SK-N-MC (cell line): ENCODE data around the gene PTGES3L.
A peak's percentile ranks its signal among the peaks of the same experiment; 100 is the strongest.

Experiments
- DNase-seq: peaks from one replicate; pipeline ENCODE4 v3.0.0-alpha.2; 2011; ENCODE audit warnings: low read depth, low spot score
- H3K27ac ChIP-seq: fragments of 200-600 bp; sonication (generic); 2 replicates; pipeline ENCODE4 v1.5.1; 2016; ENCODE audit warnings: mixed run types
- H3K36me3 ChIP-seq: fragments of 200-600 bp; sonication (generic); 2 replicates; pipeline ENCODE4 v1.6.1; 2017; ENCODE audit warnings: antibody characterized with exemption, low read length, mixed read lengths; ENCODE audit not compliant: insufficient read depth
- H3K4me3 ChIP-seq: fragments of 200-600 bp; sonication (generic); 2 replicates; pipeline ENCODE4 v1.5.1; 2016
- H3K9ac ChIP-seq: fragments of 200-600 bp; sonication (generic); 2 replicates; pipeline ENCODE4 v1.8.0; 2017; ENCODE audit warnings: mixed run types, mixed read lengths; ENCODE audit not compliant: insufficient read length
- H3K9me3 ChIP-seq: fragments of 200-600 bp; sonication (generic); 2 replicates; pipeline ENCODE4 v1.6.1; 2017; ENCODE audit warnings: low read depth, mild to moderate bottlenecking, antibody characterized with exemption, low read length, moderate library complexity, mixed read lengths
- EZH2 ChIP-seq: fragments of 200-600 bp; sonication (generic); IDR thresholded peaks from one replicate; pipeline ENCODE4 v1.6.1; 2017; ENCODE audit warnings: antibody characterized with exemption
- FOXP2 ChIP-seq: optimal IDR thresholded peaks from 2 replicates; pipeline ENCODE3; 2011; ENCODE audit warnings: mild to moderate bottlenecking, moderate library complexity; ENCODE audit not compliant: insufficient read depth; ENCODE audit errors: extremely low read length, control extremely low read depth
- POLR2AphosphoS5 ChIP-seq: IDR thresholded peaks from 2 replicates; pipeline ENCODE4 v1.6.1; 2012; ENCODE audit warnings: mild to moderate bottlenecking, low read depth, low read length, borderline replicate concordance

The PTGES3L gene

DNA sequence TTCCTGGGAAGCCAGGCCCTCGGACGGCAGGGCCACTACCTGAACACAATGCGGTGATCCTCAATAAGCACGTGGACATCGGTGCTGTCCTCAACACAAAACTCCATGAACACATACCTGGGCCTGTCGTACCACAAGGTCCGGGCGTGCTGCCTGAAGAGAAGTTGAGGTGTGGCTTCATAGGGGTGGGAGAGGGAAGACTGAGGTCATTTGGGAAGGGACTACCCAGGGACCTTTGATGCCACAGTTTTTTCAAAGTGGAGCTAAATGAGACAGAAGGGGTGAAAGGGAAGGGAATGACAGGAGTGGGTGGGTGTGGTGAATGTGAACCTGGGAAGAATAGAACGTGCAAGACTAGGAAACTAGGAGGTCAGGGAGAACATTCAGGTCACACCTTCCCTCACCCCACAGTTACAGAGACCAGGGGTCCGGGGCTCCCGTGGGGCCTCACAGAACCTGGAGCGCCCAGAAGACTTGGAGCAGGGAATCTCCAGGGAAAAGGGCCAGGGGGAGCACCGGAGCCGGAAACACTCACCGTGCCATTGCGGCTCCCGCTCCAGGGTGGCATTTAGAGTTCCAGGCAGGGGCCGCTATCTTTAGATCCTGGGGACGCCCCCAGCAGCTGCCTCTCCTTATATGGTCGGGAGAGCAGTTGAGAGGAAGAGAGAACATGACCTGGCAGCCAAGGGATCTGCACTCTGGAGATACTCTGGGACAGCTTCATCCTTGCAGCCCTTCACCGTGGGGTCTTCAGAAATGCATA is at the start of gene PTGES3L:
Gene PTGES3L, minus strand, starts transcription at position 570 of the 763 bp plus-strand sequence. Its CDS starts 27 bp downstream, at position 543.
- Histone ChIP-seq H3K9ac (peak within 1 kb of the TSS; percentile 76), H3K27ac (no peak within 1 kb of the TSS; the same call in 1 of the 2 replicates), H3K4me3 (peak within 1 kb of the TSS; percentile 81), H3K9me3 (no peaks in the 10 kb centered on the region), H3K36me3 (0 out of 2 replicates have a peak, but pooled peaks cover 3% of the 10 kb centered on the region)
- TF ChIP-seq EZH2 (no peak), FOXP2 (no peak), POLR2AphosphoS5 (no peak)
- no peak for DNase-seq

DNA sequence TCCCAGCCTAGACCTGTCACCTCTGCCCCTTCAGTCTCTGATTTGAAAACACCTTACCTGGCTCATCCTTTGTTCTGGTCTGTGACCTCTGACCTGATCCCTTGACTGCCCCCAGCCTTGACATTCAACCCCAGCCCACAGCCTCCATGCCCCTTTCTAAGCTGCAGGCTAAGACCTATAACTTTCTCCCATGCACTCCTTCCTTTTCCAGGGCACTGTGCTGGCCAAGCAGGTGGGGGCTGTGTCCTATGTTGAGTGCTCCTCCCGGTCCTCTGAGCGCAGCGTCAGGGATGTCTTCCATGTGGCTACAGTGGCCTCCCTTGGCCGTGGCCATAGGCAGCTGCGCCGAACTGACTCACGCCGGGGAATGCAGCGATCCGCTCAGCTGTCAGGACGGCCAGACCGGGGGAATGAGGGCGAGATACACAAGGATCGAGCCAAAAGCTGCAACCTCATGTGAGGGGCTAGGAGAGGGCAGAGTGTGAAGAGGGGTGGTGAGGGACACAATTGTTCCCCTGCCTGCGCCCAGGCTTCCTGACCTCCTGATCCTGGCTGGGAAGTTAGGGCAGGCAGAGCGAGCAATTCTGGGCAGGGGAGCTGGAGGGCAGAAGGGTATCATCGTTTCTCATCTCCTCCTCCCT is 48.5 kb upstream of the PTGES3L start:
- no peak overlapping the region for H3K9ac ChIP-seq

DNA sequence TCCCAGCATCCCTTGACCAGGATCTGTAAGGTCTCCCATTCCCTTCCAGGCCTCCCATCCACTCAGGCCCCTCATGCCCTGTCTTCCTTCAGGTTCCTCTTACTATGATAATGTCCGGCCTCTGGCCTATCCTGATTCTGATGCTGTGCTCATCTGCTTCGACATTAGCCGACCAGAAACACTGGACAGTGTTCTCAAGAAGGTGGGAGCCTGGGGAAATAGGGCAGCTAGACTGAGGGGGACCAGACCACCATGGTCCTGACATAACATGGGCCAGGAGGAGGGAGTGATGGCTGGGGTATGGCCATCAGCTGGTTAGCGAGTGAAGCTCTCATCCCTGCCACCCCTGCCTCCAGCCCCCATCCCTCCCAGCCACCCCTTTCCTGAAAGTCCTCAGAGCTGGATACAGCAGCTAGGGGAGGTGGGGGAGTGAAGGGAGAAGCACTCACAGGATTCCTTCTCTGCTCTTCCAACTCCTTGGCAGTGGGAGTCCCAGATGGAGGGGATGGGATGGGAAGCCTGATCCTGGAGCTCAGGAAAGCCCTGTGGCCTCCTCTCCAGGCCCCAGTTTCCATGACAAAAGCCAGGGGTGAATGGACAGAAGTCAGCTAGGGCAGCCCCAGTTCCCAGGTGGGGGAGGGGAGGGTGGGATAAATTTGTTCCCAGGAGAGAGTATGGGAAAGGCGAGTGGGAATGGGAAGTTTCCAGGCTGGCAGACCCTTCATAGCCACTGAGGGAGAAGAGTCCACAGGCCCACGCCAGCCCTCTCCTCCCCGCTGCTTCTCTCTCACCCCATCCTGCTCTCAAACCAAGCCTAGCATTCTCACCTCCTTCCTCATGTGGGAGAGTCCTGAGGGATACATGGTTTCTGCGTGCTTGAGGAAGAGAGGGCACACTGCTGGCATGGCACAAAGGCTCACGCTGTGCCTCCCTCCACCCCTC is 47.5 kb upstream of the PTGES3L start:
- Histone ChIP-seq H3K27ac (no peak overlapping the region), H3K4me3 (no peak overlapping the region), H3K9me3 (no peaks in the 10 kb centered on the region), H3K9ac (no peak overlapping the region), H3K36me3 (no peaks in the 10 kb centered on the region)
- DNase-seq: no peak
- no peak for TF ChIP-seq POLR2AphosphoS5
- TF ChIP-seq EZH2: no peak
- no peak for TF ChIP-seq FOXP2

More for the DNA sequence above, 48.5 kb upstream of the PTGES3L start:
- H3K4me3 ChIP-seq: no peak overlapping the region
- H3K36me3 ChIP-seq: no peaks in the 10 kb centered on the region
- TF ChIP-seq FOXP2 (no peak), EZH2 (no peak), POLR2AphosphoS5 (no peak)
- H3K27ac ChIP-seq: no peak overlapping the region
- H3K9me3 ChIP-seq: no peaks in the 10 kb centered on the region
- DNase-seq: no peak

DNA sequence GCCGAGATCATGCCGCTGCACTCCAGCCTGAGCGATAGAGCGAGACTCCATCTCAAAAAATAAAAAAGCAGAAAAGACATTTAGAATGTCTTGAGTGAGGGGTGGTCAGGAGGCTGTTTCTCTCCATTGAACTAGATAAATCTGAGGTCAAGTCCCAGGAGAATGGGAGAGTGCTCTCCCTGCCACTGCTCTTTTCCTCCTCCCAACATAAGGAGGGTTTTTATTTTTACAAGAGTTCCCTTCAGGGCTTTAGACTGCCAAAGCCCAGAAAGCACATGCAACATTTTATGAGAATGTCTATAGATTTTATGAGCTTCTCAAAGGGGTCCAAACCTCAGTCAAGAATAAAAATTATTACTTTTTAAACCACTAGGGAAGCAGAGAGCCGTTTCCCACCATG is 46.7 kb upstream of the PTGES3L start:
- H3K9ac ChIP-seq: no peak overlapping the region
- no peaks in the 10 kb centered on the region for H3K9me3 ChIP-seq
- no peaks in the 10 kb centered on the region for H3K36me3 ChIP-seq
- 0 out of 2 replicates have a peak overlapping the region, but pooled peaks have one; percentile 12 for H3K27ac ChIP-seq
- DNase-seq: no peak
- H3K4me3 ChIP-seq: no peak overlapping the region
- TF ChIP-seq POLR2AphosphoS5: no peak
- no peak for TF ChIP-seq FOXP2
- no peak for TF ChIP-seq EZH2

DNA sequence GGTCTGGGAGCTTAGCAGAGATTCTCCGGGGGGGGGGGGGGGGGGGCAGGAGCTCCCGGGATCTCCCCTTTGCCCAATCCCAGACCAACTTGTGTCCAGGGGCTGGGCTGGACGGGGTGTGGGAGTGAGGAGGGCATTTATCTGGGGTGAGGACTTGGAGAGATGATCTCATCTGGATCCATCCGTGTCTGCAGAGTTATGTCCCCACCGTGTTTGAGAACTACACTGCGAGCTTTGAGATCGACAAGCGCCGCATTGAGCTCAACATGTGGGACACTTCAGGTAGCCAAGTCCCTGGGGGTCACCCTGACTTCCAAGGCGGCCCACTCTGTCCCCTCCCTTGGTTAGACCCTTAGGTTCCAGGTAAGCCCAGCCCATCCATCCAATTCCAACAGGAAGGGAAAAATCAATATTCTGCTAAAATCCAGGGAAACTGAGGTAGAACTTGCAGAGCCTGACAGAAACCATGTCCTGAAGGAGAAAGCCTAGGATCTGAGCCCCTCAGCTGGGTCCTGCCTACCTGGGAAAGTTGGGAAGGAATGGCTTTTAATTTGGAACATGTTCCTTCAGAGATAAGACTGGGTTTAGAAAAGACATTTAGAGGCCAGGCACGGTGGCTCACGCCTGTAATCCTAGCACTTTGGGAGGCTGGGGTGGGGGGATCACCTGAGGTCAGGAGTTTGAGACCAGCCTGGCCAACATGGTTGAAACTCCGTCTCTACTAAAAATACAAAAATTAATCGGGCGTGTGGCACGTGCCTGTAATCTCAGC is 46.1 kb upstream of the PTGES3L start:
- Histone ChIP-seq H3K36me3 (no peaks in the 10 kb centered on the region), H3K9ac (no peak overlapping the region), H3K9me3 (no peaks in the 10 kb centered on the region), H3K4me3 (no peak overlapping the region), H3K27ac (no peak overlapping the region)
- no peak for DNase-seq
- TF ChIP-seq EZH2 (no peak), POLR2AphosphoS5 (no peak), FOXP2 (no peak)

DNA sequence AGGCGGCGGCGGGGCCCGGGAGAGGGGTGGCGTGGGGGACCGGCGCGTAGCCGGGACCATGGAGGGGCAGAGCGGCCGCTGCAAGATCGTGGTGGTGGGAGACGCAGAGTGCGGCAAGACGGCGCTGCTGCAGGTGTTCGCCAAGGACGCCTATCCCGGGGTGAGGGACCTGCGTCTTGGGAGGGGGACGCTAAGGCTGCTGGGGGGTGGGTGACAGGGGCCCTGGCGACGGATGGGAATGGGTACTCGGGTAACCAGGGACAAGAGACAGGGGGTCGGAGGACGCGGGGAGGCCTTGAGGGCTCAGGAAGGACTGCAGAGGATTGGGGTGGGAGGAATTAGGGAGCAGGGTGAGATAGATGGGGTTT is 45.4 kb upstream of the PTGES3L start:
- Histone ChIP-seq H3K4me3 (peak overlapping the region; percentile 42; the same call in 1 of the 2 replicates), H3K36me3 (no peaks in the 10 kb centered on the region), H3K9me3 (no peaks in the 10 kb centered on the region), H3K9ac (no peak overlapping the region), H3K27ac (no peak overlapping the region)
- DNase-seq: no peak
- TF ChIP-seq FOXP2 (no peak), EZH2 (no peak), POLR2AphosphoS5 (no peak)

DNA sequence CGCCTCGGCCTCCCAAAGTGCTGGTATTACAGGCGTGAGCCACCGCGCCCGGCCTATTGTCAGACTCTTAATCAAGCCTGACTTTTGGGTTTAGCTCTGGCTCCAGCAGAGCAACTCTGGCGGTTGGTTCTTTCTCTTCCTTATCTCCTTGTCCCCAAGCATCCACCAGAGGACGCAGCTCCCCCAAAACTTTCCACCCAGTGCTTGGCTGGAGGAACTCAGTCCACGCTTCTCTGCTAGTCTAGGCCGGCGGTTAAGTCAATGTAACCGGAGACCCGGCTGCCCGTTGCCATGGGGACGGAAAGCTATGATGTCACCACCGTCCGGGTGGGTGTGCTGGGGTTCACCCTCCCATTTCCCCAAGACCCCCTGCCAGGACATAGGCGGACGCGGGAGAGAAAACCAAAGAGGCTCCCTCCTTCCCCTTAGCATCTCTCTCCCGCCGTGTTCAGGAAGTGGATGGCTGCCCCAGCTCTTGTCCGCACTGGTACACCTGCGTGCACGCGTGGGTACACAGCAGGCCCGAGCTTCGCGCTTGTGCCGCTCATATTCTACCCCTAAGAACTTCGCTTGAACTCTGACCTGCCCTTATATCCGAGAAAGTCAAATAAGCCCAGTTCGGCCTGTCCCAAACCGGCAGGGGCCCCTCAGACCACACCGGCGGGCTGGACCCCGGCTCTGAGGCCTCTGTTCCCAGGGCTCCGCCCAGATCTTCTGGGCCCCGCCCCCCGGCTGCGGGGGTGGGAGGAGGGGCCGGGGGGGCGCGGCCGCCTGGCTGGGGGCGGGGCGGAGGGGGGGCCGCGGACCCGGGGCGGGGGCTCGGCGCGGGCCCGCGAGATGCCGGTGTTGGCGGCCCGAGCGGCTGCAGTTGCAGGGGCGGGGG is 44.8 kb upstream of the PTGES3L start, which contains the start of gene RND2:
Gene RND2, plus strand, starts transcription at position 825 of the 883 bp plus-strand sequence. CDS start 117 bp downstream, outside the sequence.
- no peak within 1 kb of the TSS for H3K27ac ChIP-seq
- peak; percentile 63 for DNase-seq
- peak within 1 kb of the TSS; percentile 77 for H3K4me3 ChIP-seq
- TF ChIP-seq POLR2AphosphoS5 (peak; percentile 38; the same call in 1 of the 2 replicates), EZH2 (no peak)
- no peaks in the 10 kb centered on the region for H3K9me3 ChIP-seq
- H3K9ac ChIP-seq: peak within 1 kb of the TSS; percentile 55
- no peaks in the 10 kb centered on the region for H3K36me3 ChIP-seq
